ENCODE data around the gene NACC1. TPM values are rescaled to one million over a fixed set of nuclear protein-coding genes. Genes with fewer than 3 reads are reported as not detected.

The NACC1 gene
- total RNA-seq, 3 donors from 2014 or later: 42.2 to 58.9 (median 54.1) TPM

GRCh38 chr19:13091400-13092157, 26.5 kb upstream of the NACC1 start:
- no peak for DNase-seq
- no peaks in the 10 kb centered on the region for H3K36me3 ChIP-seq (ENCODE audit: low read depth)
- ATAC-seq: no peak

GRCh38 chr19:13092158-13092543, 25.9 kb upstream of the NACC1 start:
- no peak for DNase-seq
- Histone ChIP-seq H3K4me3 (no peak overlapping the region), H3K4me1 (ENCODE audit: low read depth) (peaks cover 18% of the 10 kb centered on the region), H3K9me3 (no peaks in the 10 kb centered on the region), H3K36me3 (ENCODE audit: low read depth) (no peaks in the 10 kb centered on the region)
- intact Hi-C loops (cut with DNase I, micrococcal nuclease): loop anchor here (5.0 to 10.0 kb wide), 2 partner anchors 107 to 110 kb away; no protein-coding TSS in a partner anchor
- no peak for ATAC-seq
- TF ChIP-seq CTCF (IDR thresholded peaks at IDR 0.05): no peak

More at GRCh38 chr19:13091400-13092157, 26.5 kb upstream of the NACC1 start:
- no peak for TF ChIP-seq CTCF (IDR thresholded peaks at IDR 0.05)
- peaks cover 18% of the 10 kb centered on the region for H3K4me1 ChIP-seq (ENCODE audit: low read depth)
- no peaks in the 10 kb centered on the region for H3K9me3 ChIP-seq
- intact Hi-C loops (cut with DNase I, micrococcal nuclease): loop anchor here (5.0 to 10.0 kb wide), 2 partner anchors 107 to 109 kb away; no protein-coding TSS in a partner anchor
- H3K4me3 ChIP-seq: no peak overlapping the region

DNA sequence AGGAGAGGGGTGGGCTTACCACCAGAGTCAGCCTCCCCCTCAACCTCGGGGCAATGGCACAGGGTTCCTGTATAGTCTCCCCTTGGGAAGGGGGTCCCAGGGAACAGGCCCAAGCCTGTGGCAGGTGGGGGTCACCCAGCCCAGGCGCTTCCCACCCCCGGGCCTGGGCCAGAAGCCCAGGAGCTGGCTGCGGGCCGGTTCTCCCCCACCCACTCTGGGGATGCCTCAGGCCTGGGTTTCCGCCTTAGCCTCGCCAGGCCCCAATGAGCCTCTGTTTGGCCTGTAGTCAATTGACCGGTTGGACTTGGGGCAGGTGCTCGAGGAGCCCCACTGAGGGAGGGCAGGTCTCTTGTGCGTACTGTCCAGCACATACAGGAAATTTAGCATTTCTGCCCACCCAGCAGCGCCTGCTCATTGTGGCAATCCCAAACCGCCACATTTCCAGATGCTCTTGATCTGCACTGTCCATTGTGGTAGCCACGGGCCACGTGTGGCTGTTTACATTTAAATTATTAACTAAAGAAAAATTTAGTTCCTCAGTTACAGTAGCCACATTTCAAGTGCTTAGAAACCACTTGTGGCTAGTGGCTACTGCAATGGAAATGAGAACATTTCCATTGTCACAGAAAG, 25.3 kb upstream of the NACC1 start:
- ATAC-seq: no peak
- TF ChIP-seq CTCF (IDR thresholded peaks at IDR 0.05): no peak
- Histone ChIP-seq H3K36me3 (ENCODE audit: low read depth) (no peaks in the 10 kb centered on the region), H3K9me3 (no peaks in the 10 kb centered on the region), H3K4me3 (no peak overlapping the region), H3K4me1 (ENCODE audit: low read depth) (peaks cover 19% of the 10 kb centered on the region)
- DNase-seq: no peak
- intact Hi-C loops (cut with DNase I, micrococcal nuclease): loop anchor here (5.0 to 10.0 kb wide), 2 partner anchors 108 to 110 kb away; no protein-coding TSS in a partner anchor

- intact Hi-C loops (cut with DNase I, micrococcal nuclease): loop anchor here (5.0 to 10.0 kb wide), 2 partner anchors 109 to 111 kb away; no protein-coding TSS in a partner anchor
- Histone ChIP-seq H3K36me3 (ENCODE audit: low read depth) (no peaks in the 10 kb centered on the region), H3K4me1 (ENCODE audit: low read depth) (peaks cover 21% of the 10 kb centered on the region), H3K4me3 (no peak overlapping the region), H3K9me3 (no peaks in the 10 kb centered on the region)
- TF ChIP-seq CTCF (IDR thresholded peaks at IDR 0.05): peak; percentile 78
- DNase-seq (peak; percentile 76 to 89 (median 87)), ATAC-seq (peak; percentile 78)
These were observed 24.5 kb upstream of the NACC1 start for GRCh38 chr19:13093407-13094105.

DNA sequence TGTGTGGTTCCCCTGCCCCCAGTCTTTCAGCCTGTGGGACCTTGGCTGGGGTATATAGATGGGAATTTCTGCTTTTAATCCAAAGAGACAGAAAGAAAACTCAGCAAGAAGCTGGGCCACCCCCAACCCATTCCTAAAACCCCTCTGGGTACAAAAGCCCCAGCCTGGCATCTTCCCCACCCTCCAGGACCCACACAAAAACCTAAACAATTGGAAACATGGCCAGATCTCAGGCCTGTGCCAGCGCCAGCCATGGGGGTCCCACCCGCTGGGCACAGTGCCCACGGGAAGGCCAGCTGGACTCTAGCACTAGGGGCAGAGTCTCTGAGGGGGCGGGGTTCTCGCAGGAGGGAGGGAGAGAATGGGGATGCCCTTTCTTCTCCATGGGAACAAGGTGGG, 24.0 kb upstream of the NACC1 start:
- intact Hi-C loops (cut with DNase I, micrococcal nuclease): loop anchor here (5.0 to 10.0 kb wide), 2 partner anchors 109 to 112 kb away; no protein-coding TSS in a partner anchor
- DNase-seq: peak in 1 of 3 donors; percentile 52

More for the DNA sequence above, 24.0 kb upstream of the NACC1 start:
- Histone ChIP-seq H3K4me1 (ENCODE audit: low read depth) (peaks cover 26% of the 10 kb centered on the region), H3K9me3 (no peaks in the 10 kb centered on the region), H3K4me3 (no peak overlapping the region), H3K36me3 (ENCODE audit: low read depth) (no peaks in the 10 kb centered on the region)
- no peak for ATAC-seq
- TF ChIP-seq CTCF (IDR thresholded peaks at IDR 0.05): no peak
